ENCODE results near the gene NTRK1.
"Not testable (repeated sequence)": the region's sequence is repeated elsewhere in the genome, so short reads cannot be mapped to it uniquely, and the experiment has no call there.

Gene NTRK1

GRCh38 chr1:156922986-156923669 lies 62.5 kb downstream of the NTRK1 start:
- no peak for TF ChIP-seq CTCF (IDR thresholded peaks at IDR 0.05; ENCODE audit: borderline replicate concordance, control extremely low read depth, extremely low read depth, insufficient read depth, missing control alignments)
- in situ Hi-C loops (cut with MboI; ENCODE audit: low sequenced_read_pairs, unreplicated experiment): no loop called here
- DNase-seq (ENCODE audit: low spot score): no peak

- DNase-seq (ENCODE audit: low spot score): no peak
- TF ChIP-seq CTCF (IDR thresholded peaks at IDR 0.05; ENCODE audit: borderline replicate concordance, control extremely low read depth, extremely low read depth, insufficient read depth, missing control alignments): no peak
- in situ Hi-C loops (cut with MboI; ENCODE audit: low sequenced_read_pairs, unreplicated experiment): no loop called here
These were observed 63.2 kb downstream of the NTRK1 start for GRCh38 chr1:156923670-156924477.

- no peak for DNase-seq (ENCODE audit: low spot score)
- no peak for TF ChIP-seq CTCF (IDR thresholded peaks at IDR 0.05; ENCODE audit: borderline replicate concordance, control extremely low read depth, extremely low read depth, insufficient read depth, missing control alignments)
- in situ Hi-C loops (cut with MboI; ENCODE audit: low sequenced_read_pairs, unreplicated experiment): no loop called here
These were observed 64.0 kb downstream of the NTRK1 start for GRCh38 chr1:156924478-156925153.

GRCh38 chr1:156925154-156926010 lies 64.7 kb downstream of the NTRK1 start:
- no peak for DNase-seq (ENCODE audit: low spot score)
- no peak for TF ChIP-seq CTCF (IDR thresholded peaks at IDR 0.05; ENCODE audit: borderline replicate concordance, control extremely low read depth, extremely low read depth, insufficient read depth, missing control alignments)
- in situ Hi-C loops (cut with MboI; ENCODE audit: low sequenced_read_pairs, unreplicated experiment): no loop called here

- no peak for DNase-seq (ENCODE audit: low spot score)
- in situ Hi-C loops (cut with MboI; ENCODE audit: low sequenced_read_pairs, unreplicated experiment): no loop called here
- no peak for TF ChIP-seq CTCF (IDR thresholded peaks at IDR 0.05; ENCODE audit: borderline replicate concordance, control extremely low read depth, extremely low read depth, insufficient read depth, missing control alignments)
These were observed 65.5 kb downstream of the NTRK1 start for GRCh38 chr1:156926175-156926574.

GRCh38 chr1:156926695-156927094 lies 66.0 kb downstream of the NTRK1 start:
- DNase-seq (ENCODE audit: low spot score); in situ Hi-C loops (cut with MboI; ENCODE audit: low sequenced_read_pairs, unreplicated experiment): not testable (repeated sequence)
